Brain microvascular endothelial cell (primary cell): ENCODE data around the gene ZC3H18.

Experiments
- DNase-seq: peaks from one replicate; pipeline ENCODE4 v3.0.0-alpha.2; 2020
- H3K27ac ChIP-seq: fragments of 250-450 bp; sonication (Bioruptor Pico); 2 replicates; pipeline ENCODE4 v1.5.1; 2020; ENCODE audit warnings: mild to moderate bottlenecking, moderate library complexity
- H3K27me3 ChIP-seq: fragments of 250-450 bp; sonication (Bioruptor Pico); replicated peaks from 2 replicates; pipeline ENCODE4 v1.5.1; 2020; ENCODE audit warnings: mild to moderate bottlenecking
- H3K36me3 ChIP-seq: fragments of 250-450 bp; sonication (Bioruptor Pico); replicated peaks from 2 replicates; pipeline ENCODE4 v1.5.1; 2020; ENCODE audit warnings: mild to moderate bottlenecking
- H3K4me3 ChIP-seq: 2 replicates; pipeline ENCODE4 v1.5.1; 2011; ENCODE audit warnings: low read depth, mild to moderate bottlenecking, control low read depth, low read length, moderate library complexity
- in situ Hi-C: cut with HindIII; loops from 2 replicates; pipeline ENCODE4 v1.10.0; 2017; ENCODE audit warnings: low sequenced_read_pairs, low pct_ligation_motif_present
- TF ChIP-seq, protein P1 (sequence below): IDR thresholded peaks from 2 replicates; pipeline ENCODE4 v1.5.1; 2011; ENCODE audit warnings: low read depth, mild to moderate bottlenecking, moderate library complexity, low read length, control low read depth, inconsistent platforms; ENCODE audit errors: missing control alignments

Gene ZC3H18

DNA sequence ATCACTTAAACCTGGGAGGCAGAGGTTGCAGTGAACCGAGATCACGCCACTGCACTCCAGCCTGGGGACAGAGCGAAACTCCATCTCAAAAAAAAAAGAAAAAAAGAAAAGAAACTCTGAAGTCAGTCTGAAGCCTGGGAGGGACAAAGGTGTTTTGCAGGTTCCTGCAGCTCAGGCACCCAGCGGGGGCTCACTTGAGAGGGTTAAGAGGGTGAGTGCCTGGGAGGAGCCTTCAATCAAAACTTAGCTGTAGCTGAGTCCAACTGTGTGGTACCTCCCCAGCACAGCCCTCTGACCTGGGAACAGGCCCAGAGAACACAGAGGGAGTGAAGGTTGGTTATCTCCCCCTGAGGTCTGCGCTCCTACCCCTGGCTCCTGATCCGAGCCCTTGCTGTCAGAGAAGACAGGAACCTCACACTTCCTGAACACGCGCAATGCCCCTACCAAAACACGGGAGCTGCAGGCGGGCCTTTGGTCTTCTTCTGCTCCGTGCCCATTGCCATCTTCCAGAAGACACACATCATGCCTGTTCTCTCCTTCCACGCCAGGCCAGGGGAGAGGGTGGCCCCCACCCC lies 20.4 kb upstream of the ZC3H18 start:
- TF ChIP-seq, protein P1, sequence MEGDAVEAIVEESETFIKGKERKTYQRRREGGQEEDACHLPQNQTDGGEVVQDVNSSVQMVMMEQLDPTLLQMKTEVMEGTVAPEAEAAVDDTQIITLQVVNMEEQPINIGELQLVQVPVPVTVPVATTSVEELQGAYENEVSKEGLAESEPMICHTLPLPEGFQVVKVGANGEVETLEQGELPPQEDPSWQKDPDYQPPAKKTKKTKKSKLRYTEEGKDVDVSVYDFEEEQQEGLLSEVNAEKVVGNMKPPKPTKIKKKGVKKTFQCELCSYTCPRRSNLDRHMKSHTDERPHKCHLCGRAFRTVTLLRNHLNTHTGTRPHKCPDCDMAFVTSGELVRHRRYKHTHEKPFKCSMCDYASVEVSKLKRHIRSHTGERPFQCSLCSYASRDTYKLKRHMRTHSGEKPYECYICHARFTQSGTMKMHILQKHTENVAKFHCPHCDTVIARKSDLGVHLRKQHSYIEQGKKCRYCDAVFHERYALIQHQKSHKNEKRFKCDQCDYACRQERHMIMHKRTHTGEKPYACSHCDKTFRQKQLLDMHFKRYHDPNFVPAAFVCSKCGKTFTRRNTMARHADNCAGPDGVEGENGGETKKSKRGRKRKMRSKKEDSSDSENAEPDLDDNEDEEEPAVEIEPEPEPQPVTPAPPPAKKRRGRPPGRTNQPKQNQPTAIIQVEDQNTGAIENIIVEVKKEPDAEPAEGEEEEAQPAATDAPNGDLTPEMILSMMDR = no peak
- DNase-seq = no peak
- Histone ChIP-seq H3K4me3 (no peak overlapping the region), H3K36me3 (no peaks in the 10 kb centered on the region), H3K27me3 (peaks cover 38% of the 10 kb centered on the region), H3K27ac (no peak overlapping the region)
- in situ Hi-C loops = loop anchor here (25.0 kb wide), 1 partner anchor 112 kb away; no protein-coding TSS in a partner anchor

DNA sequence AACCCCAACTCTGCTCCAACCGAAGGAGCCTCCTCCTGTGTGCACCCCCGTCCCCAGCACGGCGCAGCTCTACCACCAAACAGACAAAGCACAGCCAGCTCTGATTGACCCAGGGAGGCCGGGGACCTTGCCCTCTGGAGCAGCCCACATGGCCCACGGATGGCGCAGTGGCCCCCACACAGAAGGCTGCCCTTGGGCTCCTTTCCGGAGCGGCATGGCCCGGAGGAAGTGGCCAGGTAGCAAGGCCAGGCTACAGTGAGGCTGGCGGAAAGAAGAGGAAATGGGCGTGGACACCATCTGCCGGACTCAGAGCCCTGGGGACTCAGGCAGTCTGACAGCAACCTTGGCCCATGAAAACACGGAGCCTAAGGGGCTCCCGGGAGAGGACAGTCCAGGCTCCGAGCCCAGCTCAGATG lies 19.9 kb upstream of the ZC3H18 start:
- DNase-seq = no peak
- Histone ChIP-seq H3K27ac (no peak overlapping the region), H3K4me3 (no peak overlapping the region), H3K27me3 (peaks cover 38% of the 10 kb centered on the region), H3K36me3 (no peaks in the 10 kb centered on the region)
- in situ Hi-C loops = no loop called here
- TF ChIP-seq, protein P1 = no peak

DNA sequence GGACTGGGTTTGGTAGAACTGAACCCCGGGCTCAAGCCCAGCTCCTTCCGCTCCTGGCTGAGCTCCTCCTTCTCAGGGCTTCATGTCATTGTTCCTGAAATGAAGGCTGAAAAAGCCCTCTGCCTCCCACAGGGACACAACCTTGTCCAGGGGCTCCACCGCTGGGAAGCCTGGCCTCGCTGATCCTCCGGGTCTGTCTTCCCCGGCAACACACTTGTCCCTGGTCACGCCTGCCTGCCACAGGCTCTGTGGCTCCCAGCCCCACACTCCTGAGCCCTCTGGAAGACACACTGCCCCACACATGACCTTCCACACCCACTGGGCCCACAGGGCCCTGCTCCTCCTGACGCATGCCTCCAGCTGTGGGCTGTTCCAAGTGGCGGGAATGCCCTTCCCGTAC lies 18.0 kb upstream of the ZC3H18 start:
- TF ChIP-seq, protein P1 = no peak
- no peaks in the 10 kb centered on the region for H3K36me3 ChIP-seq
- H3K27me3 ChIP-seq = peaks cover 32% of the 10 kb centered on the region
- no peak overlapping the region for H3K4me3 ChIP-seq
- no peak for DNase-seq
- H3K27ac ChIP-seq = no peak overlapping the region
- in situ Hi-C loops = no loop called here

DNA sequence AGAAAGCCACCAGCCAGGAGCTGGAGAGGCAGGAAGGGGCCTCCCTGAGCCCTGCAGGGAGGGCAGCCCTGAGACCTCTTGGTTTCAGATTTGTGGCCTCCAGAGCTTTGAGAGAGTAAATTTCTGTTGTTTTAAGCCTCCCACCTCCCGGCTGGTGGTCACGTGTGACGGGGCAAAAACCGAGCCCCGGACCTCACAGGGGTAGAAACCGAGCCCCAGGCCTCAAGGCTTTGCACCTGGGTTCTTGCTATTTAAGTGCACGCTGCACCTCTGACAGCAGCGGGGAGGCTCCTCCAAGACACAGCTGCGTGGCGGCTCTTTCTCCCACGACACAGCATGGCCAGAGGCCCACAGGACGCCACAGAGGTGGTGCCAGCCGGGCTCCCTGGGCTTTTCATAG lies 17.4 kb upstream of the ZC3H18 start:
- Histone ChIP-seq H3K36me3 (no peaks in the 10 kb centered on the region), H3K27ac (no peak overlapping the region), H3K4me3 (no peak overlapping the region), H3K27me3 (peaks cover 32% of the 10 kb centered on the region)
- TF ChIP-seq, protein P1 = no peak
- in situ Hi-C loops = no loop called here
- no peak for DNase-seq

DNA sequence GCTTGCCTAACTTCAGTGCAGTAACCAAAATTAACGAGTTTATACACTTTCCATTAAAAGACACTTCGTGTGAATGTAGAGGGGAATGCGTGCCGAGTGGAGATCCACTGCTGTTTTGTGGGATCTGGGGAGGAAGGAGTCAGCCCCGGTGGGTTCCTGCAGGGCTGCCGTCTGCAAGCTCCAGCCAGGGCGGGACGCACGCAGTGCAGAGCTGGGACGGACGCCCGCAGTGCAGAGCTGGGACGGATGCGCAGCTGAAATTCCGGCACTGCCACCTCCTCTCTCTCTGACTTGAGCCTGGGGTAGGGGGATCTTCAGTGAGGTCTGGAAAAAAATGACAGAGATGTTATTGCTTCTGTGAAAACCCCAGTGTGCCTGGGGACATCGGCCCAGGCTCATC lies 16.5 kb upstream of the ZC3H18 start:
- peaks cover 26% of the 10 kb centered on the region for H3K27me3 ChIP-seq
- no peak overlapping the region for H3K27ac ChIP-seq
- in situ Hi-C loops = no loop called here
- TF ChIP-seq, protein P1 = no peak
- no peaks in the 10 kb centered on the region for H3K36me3 ChIP-seq
- DNase-seq = no peak
- H3K4me3 ChIP-seq = no peak overlapping the region

DNA sequence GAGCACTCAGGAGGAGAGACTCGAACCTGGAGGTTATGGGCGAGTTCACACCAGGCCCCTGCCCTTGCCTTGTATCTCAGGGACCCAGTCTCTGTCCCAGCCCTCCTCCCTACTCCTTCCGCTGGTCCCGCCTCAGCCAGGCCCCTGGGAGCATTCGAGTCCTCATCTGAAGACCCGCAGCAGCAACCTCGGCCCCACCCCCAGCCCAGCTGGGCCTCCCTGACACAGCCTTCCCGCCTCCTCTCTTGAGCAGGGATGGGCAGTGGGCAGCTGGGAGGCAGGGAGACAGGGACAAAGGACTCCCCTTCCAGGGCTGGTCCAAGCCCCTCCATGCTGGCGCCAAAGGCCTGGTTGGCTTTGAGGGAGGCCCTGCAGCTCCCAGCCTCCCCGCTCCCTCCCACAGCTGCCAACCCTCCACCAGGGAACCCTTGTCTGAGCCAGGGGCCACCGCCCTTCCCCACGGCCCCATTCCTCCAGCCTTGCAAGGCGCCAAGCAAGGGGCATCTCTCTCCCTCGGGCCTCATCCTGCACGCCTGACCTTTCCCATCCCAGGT lies 15.4 kb upstream of the ZC3H18 start:
- Histone ChIP-seq H3K36me3 (no peaks in the 10 kb centered on the region), H3K4me3 (no peak overlapping the region), H3K27ac (no peak overlapping the region), H3K27me3 (peaks cover 19% of the 10 kb centered on the region)
- DNase-seq = no peak
- TF ChIP-seq, protein P1 = no peak
- in situ Hi-C loops = no loop called here
